ENCODE measurements around the gene BCL6B.

DNA sequence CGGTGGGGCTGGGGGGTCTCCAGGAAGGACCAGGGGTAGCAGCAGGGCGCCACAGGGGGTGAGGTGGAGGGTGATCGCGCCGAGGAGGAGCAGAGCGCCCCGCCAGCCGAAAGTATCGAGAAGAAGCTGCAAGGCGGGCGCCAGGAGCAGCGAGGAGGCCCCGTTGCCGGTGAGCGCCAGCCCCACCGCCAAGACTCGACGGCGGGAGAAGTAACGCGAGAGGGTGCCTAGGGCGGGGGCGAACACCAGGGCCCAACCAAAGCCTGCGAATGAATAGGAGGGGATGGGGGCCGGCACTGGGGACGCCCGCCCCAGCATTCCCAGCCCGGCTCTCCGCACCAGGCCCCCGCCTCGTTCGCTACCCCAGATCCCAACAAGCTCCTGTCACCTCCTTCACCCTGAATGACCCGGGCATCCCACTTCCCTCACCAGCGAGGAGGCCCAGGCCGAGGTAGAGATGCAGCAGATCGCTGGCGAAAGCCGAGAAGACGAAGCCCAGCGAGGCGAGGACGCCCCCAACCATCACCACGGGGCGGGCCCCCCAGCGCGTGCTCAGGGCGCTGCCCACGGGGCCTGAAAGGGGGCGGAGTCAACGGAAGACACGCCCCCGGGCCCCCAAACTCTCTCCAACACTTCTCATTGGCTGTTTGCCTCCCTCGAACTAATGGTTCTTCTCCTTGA, 19.8 kb downstream of the BCL6B start:
- TF ChIP-seq POLR2A (IDR thresholded peaks at IDR 0.05): no peak
- TF ChIP-seq, protein P1, sequence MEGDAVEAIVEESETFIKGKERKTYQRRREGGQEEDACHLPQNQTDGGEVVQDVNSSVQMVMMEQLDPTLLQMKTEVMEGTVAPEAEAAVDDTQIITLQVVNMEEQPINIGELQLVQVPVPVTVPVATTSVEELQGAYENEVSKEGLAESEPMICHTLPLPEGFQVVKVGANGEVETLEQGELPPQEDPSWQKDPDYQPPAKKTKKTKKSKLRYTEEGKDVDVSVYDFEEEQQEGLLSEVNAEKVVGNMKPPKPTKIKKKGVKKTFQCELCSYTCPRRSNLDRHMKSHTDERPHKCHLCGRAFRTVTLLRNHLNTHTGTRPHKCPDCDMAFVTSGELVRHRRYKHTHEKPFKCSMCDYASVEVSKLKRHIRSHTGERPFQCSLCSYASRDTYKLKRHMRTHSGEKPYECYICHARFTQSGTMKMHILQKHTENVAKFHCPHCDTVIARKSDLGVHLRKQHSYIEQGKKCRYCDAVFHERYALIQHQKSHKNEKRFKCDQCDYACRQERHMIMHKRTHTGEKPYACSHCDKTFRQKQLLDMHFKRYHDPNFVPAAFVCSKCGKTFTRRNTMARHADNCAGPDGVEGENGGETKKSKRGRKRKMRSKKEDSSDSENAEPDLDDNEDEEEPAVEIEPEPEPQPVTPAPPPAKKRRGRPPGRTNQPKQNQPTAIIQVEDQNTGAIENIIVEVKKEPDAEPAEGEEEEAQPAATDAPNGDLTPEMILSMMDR (IDR thresholded peaks at IDR 0.05): no peak

Measured in gastroesophageal sphincter (tissue), 3 donors.